SIG-M5 treated with dmso at 0.1 percent for 504 hours (cell line): ENCODE data around the gene DDX4.

Experiments used
- DNase-seq: peaks from one replicate; lab custom pipeline; 2025; ENCODE audit not compliant: unreplicated experiment; lab: John Stamatoyannopoulos, UW

Gene DDX4

GRCh38 chr5:55820488-55820887 is 82.6 kb downstream of the DDX4 start:
- DNase-seq = no peak

- DNase-seq = no peak
Observed at GRCh38 chr5:55821731-55822512, 84.1 kb downstream of the DDX4 start.

DNA sequence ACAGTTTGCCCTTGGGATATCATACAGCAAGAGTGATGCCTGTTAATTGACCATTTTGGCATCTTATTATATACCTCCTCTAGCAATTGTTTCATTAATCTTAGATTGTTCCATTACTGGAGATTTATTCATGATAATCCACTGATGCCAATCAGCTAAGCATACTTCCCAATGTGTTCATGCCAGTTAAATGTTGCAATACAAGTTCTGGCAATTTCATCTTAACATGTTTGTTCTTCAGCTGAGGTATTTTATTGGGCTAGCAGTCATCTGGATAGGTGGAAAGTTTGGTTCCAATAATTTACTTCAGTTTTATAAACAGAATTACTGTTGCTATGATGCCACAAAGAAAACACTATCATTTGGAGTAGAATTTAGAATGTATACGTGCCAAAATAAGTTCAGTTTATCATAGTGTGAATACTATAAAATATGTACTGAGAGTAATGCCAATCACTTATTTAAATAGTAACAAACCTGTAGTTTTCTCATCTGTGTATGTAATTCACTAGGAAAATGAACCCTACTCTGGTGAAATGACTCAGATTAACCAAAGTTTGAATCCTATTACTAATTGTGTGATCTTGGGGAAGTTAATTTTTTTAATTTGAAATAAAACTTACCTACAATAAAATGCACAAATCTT is 85.4 kb downstream of the DDX4 start:
- no peak for DNase-seq

- no peak for DNase-seq
Observed at GRCh38 chr5:55829956-55830355, 92.1 kb downstream of the DDX4 start.

DNA sequence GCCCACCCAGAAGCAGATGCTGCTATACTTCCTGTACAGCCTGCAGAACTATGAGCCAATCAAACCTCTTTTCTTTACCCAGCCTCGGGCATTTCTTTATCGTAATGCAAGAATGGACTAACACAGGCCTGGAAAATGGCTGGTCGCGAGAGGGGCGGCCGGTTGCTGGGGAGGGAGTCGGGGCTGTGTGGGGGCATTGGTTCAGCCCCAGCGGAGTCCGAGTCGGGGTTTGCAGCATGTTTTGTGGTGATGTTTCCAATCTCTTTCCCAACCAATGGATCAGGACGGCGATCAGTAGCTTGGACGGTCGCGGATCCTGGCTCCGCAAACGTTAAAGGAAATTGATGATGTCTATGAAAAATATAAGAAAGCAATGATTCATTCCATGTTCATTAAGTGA is 94.6 kb downstream of the DDX4 start:
- no peak for DNase-seq

- DNase-seq = no peak
Observed at GRCh38 chr5:55836191-55836590, 98.3 kb downstream of the DDX4 start.

DNA sequence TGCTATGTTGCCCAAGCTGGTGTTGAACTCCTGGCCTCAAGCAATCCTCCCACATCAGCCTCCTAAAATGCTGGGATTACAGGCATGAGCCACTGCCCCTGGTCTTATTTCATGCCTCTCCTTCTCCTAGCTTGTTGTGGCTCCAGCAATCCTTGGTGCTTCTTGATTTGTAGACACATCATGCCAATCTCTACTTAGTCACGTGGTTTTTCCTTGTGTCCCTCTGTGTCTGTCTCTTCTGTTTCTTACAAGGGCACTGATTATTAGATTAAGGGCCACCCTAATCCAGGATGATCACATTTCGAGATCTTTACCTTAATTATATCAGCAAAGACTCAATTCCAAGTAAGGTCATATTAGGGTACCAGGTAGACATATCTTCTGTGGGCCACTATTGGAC is 104.1 kb downstream of the DDX4 start:
- no peak for DNase-seq

GRCh38 chr5:55847837-55848236 is 110.0 kb downstream of the DDX4 start:
- DNase-seq = no peak

- no peak for DNase-seq
Observed at GRCh38 chr5:55848783-55849182, 110.9 kb downstream of the DDX4 start.

DNA sequence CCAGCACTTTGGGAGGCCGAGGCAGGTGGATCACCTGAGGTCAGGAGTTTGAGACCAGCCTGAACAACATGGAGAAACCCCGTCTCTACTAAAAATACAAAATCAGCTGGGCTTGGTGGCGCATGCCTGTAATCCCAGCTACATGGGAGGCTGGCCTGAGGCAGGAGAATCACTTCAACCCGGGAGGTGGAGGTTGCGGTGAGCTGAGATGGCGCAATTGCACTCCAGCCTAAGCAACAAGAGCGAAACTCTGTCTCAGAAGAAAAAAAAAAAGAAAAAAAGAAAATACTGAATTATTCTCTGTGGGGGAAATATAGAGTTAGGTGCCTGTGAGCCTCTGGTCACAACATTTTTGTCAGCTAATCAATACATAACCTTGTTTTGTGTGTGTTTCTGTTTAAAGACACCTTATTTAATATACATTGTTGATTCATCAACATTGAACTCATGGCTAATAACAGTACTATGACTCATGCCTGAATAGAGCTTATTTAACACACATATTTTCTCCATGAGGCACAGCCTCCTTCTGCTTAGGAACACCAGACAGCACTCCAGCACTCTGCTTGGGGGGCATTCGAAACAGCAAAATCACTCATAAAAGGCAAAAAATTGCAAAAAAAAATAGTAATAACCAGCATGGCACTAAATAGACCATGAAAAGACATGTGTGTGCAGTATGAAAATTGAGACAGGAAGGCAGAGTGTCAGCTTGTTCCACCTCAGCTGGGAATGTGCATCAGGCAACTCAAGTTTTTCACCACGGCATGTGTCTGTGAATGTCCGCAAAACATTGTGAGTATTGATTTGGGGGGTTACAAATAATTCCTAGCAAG is 113.2 kb downstream of the DDX4 start, which contains the start of gene IL31RA:
Gene IL31RA, plus strand, starts transcription at position 519 of the 836 bp plus-strand sequence. Its CDS starts 214 bp downstream, at position 733.
- peak; percentile 81 for DNase-seq

DNA sequence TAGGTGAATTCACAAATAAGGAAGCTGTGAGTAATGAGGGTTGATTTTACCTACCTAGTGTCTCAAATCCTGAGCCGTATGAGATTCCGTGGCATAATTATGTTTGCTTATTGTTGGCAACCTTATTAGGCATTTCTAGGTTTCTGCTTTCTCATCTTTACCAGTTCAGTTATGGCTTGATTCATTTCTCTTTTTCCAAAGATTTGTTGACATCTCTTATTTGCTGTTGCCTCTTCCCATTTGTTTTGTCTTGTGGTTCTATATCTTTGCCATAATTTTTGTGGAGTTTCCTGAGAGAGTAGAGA is 113.8 kb downstream of the DDX4 start:
- peak; percentile 39 for DNase-seq

DNA sequence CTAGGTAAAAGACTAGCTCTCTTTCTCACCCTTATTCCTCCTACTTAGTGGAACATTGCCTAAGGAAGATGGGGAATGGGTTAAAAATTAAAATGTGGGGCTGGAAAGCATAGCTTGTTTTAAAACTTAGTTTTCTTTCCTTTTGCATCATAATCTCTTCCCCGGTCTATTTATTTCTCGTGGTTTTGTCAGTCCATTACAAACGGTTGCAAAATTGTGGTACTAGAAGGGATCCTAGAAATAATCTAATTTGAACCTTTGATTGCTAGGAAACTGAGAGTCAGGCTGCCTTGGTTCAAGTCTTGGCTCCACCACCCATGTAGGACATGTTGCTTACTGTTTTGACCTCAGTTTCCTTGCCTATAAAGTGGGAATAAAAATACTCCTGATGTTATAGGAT is 114.6 kb downstream of the DDX4 start:
- peak; percentile 89 for DNase-seq

- DNase-seq = peak; percentile 62
Observed at GRCh38 chr5:55853041-55853670, 115.3 kb downstream of the DDX4 start.

GRCh38 chr5:55853818-55854217 is 116.0 kb downstream of the DDX4 start:
- DNase-seq = no peak

- DNase-seq = peak; percentile 58
Observed at GRCh38 chr5:55855509-55855908, 117.6 kb downstream of the DDX4 start.

DNA sequence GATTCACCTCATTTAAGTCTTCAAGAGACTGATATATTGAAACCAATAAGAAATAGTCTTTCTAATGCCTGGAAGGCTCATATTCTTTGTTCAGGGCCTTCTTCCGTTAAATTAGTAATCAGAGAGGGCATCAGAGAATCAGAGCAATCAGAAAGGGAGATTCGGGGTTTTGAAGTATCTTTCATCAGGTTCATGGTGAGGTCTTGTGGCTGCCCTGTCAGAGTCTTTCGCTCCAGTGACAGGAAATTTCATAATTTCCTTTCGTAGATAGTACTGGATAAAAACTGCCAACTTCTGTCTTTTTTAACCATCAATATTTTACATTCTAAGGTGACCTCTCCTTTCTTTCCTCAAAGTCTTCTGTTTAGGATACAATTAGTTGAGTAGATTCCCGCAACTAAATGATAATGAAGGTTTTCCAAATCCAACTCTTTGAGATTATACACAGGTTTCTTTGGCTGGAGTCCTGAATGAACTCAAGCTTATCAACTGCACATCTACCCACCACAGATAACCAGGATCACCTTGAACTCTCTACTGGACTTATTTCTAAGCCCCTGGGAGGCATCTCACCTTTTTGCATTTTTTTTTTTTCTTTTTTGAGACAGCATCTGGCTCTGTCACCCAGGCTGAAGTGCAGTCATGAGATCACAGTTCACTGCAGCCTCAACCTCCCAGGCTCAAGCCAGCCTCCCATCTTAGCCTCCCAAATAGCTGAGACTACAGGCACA is 118.8 kb downstream of the DDX4 start:
- peak; percentile 96 for DNase-seq

- no peak for DNase-seq
Observed at GRCh38 chr5:55857247-55857640, 119.4 kb downstream of the DDX4 start.

DNA sequence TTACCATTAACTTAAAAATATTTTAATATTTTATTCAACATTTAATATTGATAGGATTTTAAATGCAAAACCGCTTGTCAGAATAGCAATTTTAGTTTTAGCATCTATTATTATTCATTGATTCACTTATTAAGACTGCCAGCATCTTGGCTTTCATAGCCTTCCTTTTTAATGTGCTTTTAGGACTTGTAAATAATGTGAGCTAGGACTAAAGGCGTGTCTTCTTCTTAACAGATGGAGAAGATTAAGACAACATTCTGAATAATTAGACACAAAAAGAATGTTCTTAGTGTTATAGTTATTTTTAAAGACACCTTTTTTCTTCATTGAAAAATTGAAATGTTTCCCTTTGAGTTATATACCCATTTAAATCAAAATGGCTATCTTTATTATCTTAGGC is 120.2 kb downstream of the DDX4 start:
- DNase-seq = no peak

GRCh38 chr5:55860288-55860687 is 122.4 kb downstream of the DDX4 start:
- DNase-seq = peak; percentile 72

GRCh38 chr5:55860709-55861108 is 122.8 kb downstream of the DDX4 start:
- DNase-seq = no peak
